ENCODE results near the gene SDK1.

GRCh38 chr7:4006687-4007086, 705.6 kb downstream of the SDK1 start:
- TF ChIP-seq BHLHE40 (IDR thresholded peaks at IDR 0.05; ENCODE audit: borderline replicate concordance) (no peak), ARNT (IDR thresholded peaks at IDR 0.05) (no peak), CTBP1 (IDR thresholded peaks at IDR 0.05; ENCODE audit: borderline replicate concordance) (no peak), FOXK2 (IDR thresholded peaks at IDR 0.05) (no peak), ZNF384 (IDR thresholded peaks at IDR 0.05) (no peak), FOXM1 (IDR thresholded peaks at IDR 0.05; ENCODE audit: borderline replicate concordance) (no peak), FOXA1 (IDR thresholded peaks at IDR 0.05) (no peak), ELF4 (IDR thresholded peaks at IDR 0.05) (no peak), TARDBP (IDR thresholded peaks at IDR 0.05) (no peak)
